Measurements from ENCODE around the gene RAG2. TPM values are rescaled to one million over a fixed set of nuclear protein-coding genes. Genes with fewer than 3 reads are reported as not detected.

RAG2 gene
- total RNA-seq, 1 experiment from 2014 or later = not detected

DNA sequence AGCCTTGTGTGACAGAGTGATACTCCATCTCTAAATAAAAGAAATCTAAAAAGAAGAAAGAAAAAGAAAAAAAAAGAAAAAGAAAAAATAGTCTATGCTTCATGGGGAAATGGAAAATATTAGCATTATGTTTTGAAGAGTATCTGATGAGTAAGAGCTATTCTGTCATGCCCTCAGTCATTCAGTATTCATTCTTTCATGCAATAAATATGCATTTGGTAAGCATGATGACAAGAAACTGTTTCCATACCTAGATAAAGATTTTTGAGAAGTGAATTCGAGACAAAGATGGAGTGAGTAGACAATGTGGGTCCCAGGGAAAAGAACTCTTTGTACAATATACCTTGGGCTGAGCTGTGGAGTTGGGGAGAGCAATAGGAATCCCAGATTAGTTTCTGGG lies 9.9 kb downstream of the RAG2 start:
- Histone ChIP-seq H2BK12ac (ENCODE audit: insufficient read length, low read depth, low read length) (no peak overlapping the region), H4K91ac (ENCODE audit: insufficient read length, low read depth, low read length) (no peak overlapping the region), H2BK5ac (ENCODE audit: insufficient read length, low read length) (no peak overlapping the region), H3K4me2 (ENCODE audit: insufficient read depth, insufficient read length, low read length) (no peak overlapping the region), H3K23ac (ENCODE audit: insufficient read length, low read depth, low read length) (no peak overlapping the region), H3K27me3 (ENCODE audit: insufficient read depth, low read length) (no peaks in the 10 kb centered on the region), H3K18ac (ENCODE audit: insufficient read length, low read depth, low read length) (no peak overlapping the region), H3K23me2 (ENCODE audit: insufficient read length, low read depth, low read length, poor library complexity, severe bottlenecking) (no peaks in the 10 kb centered on the region), H4K5ac (ENCODE audit: insufficient read length, low read depth, low read length) (no peak overlapping the region), H2BK20ac (ENCODE audit: low read depth, low read length, poor library complexity, severe bottlenecking) (no peak overlapping the region), H4K8ac (replicated peaks; ENCODE audit: insufficient read length, low read depth, low read length) (no peak overlapping the region), H3K9ac (ENCODE audit: extremely low read depth, insufficient read length, low read length) (no peak overlapping the region), H2BK120ac (ENCODE audit: low read depth, low read length, poor library complexity, severe bottlenecking) (no peak overlapping the region), H3K14ac (ENCODE audit: insufficient read depth, low read length) (no peak overlapping the region), H3K79me2 (ENCODE audit: insufficient read depth, low read length) (no peaks in the 10 kb centered on the region), H4K20me1 (ENCODE audit: control insufficient read depth, insufficient read depth, insufficient read length) (no peaks in the 10 kb centered on the region), H2AK5ac (ENCODE audit: insufficient read length, low read length) (no peak overlapping the region), H2AFZ (ENCODE audit: low read length) (no peak overlapping the region), H3K79me1 (ENCODE audit: insufficient read depth, low read depth, low read length, poor library complexity, severe bottlenecking) (no peaks in the 10 kb centered on the region), H3K27ac (ENCODE audit: insufficient read length, low read depth, low read length) (no peak overlapping the region), H3K56ac (ENCODE audit: insufficient read length, low read depth, low read length) (no peak overlapping the region), H2BK15ac (ENCODE audit: low read depth, low read length) (no peak overlapping the region), H3K4ac (ENCODE audit: low read depth, low read length) (no peak overlapping the region), H3K9me3 (ENCODE audit: control insufficient read depth, low read depth, low read length) (no peaks in the 10 kb centered on the region), H3T11ph (ENCODE audit: low read length) (no peak overlapping the region), H3K4me1 (ENCODE audit: insufficient read depth, low read length) (no peaks in the 10 kb centered on the region)
- TF ChIP-seq, protein P1, sequence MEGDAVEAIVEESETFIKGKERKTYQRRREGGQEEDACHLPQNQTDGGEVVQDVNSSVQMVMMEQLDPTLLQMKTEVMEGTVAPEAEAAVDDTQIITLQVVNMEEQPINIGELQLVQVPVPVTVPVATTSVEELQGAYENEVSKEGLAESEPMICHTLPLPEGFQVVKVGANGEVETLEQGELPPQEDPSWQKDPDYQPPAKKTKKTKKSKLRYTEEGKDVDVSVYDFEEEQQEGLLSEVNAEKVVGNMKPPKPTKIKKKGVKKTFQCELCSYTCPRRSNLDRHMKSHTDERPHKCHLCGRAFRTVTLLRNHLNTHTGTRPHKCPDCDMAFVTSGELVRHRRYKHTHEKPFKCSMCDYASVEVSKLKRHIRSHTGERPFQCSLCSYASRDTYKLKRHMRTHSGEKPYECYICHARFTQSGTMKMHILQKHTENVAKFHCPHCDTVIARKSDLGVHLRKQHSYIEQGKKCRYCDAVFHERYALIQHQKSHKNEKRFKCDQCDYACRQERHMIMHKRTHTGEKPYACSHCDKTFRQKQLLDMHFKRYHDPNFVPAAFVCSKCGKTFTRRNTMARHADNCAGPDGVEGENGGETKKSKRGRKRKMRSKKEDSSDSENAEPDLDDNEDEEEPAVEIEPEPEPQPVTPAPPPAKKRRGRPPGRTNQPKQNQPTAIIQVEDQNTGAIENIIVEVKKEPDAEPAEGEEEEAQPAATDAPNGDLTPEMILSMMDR (conservative IDR thresholded peaks at IDR 0.05) = no peak
- H3K9me3 Mint-ChIP-seq = no peaks in the 10 kb centered on the region
- no peak overlapping the region for H3K4me3 Mint-ChIP-seq
- whole genome bisulfite sequencing (ENCODE audit: extremely low coverage, insufficient read length, low lambda C conversion rate) = no CpG with 5 or more reads among the region's 1 CpG
- no peaks in the 10 kb centered on the region for H3K4me1 Mint-ChIP-seq
- H3K36me3 Mint-ChIP-seq (ENCODE audit: insufficient read depth in 1 of 3, low read depth in 3 of 3) = no peaks in the 10 kb centered on the region
- no peak for DNase-seq
- no peak overlapping the region for H3K27ac Mint-ChIP-seq
- peaks cover 55% of the 10 kb centered on the region for H3K27me3 Mint-ChIP-seq (ENCODE audit: low read depth)

Data from H9 (cell line).